ENCODE measurements around the gene CPSF3. TPM values are rescaled to one million over a fixed set of nuclear protein-coding genes. Genes with fewer than 3 reads are reported as not detected.

CPSF3 gene
- total RNA-seq, 1 experiment from 2014 or later = 95.5 TPM

GRCh38 chr2:9440058-9440727 is 16.7 kb downstream of the CPSF3 start:
- Histone ChIP-seq H2BK15ac (ENCODE audit: low read depth, low read length) (no peak overlapping the region), H3K4me2 (ENCODE audit: insufficient read depth, insufficient read length, low read length) (no peak overlapping the region), H3T11ph (ENCODE audit: low read length) (no peak overlapping the region), H4K20me1 (ENCODE audit: control insufficient read depth, insufficient read depth, insufficient read length) (no peaks in the 10 kb centered on the region), H4K91ac (ENCODE audit: insufficient read length, low read depth, low read length) (no peak overlapping the region), H3K79me1 (ENCODE audit: insufficient read depth, low read depth, low read length, poor library complexity, severe bottlenecking) (no peaks in the 10 kb centered on the region), H3K9me3 (ENCODE audit: control insufficient read depth, low read depth, low read length) (no peaks in the 10 kb centered on the region), H3K23ac (ENCODE audit: insufficient read length, low read depth, low read length) (no peak overlapping the region), H3K23me2 (ENCODE audit: insufficient read length, low read depth, low read length, poor library complexity, severe bottlenecking) (no peaks in the 10 kb centered on the region), H3K4me1 (ENCODE audit: insufficient read depth, low read length) (no peaks in the 10 kb centered on the region), H4K5ac (ENCODE audit: insufficient read length, low read depth, low read length) (no peak overlapping the region), H3K9ac (ENCODE audit: extremely low read depth, insufficient read length, low read length) (no peak overlapping the region), H2BK12ac (ENCODE audit: insufficient read length, low read depth, low read length) (no peak overlapping the region), H3K27me3 (ENCODE audit: insufficient read depth, low read length) (no peaks in the 10 kb centered on the region), H3K14ac (ENCODE audit: insufficient read depth, low read length) (no peak overlapping the region), H3K56ac (ENCODE audit: insufficient read length, low read depth, low read length) (no peak overlapping the region), H4K8ac (replicated peaks; ENCODE audit: insufficient read length, low read depth, low read length) (no peak overlapping the region), H2AK5ac (ENCODE audit: insufficient read length, low read length) (no peak overlapping the region), H3K79me2 (ENCODE audit: insufficient read depth, low read length) (no peaks in the 10 kb centered on the region), H3K4ac (ENCODE audit: low read depth, low read length) (no peak overlapping the region), H2AFZ (ENCODE audit: low read length) (no peak overlapping the region), H2BK120ac (ENCODE audit: low read depth, low read length, poor library complexity, severe bottlenecking) (no peak overlapping the region), H2BK20ac (ENCODE audit: low read depth, low read length, poor library complexity, severe bottlenecking) (no peak overlapping the region), H3K18ac (ENCODE audit: insufficient read length, low read depth, low read length) (no peak overlapping the region), H2BK5ac (ENCODE audit: insufficient read length, low read length) (no peak overlapping the region), H3K27ac (ENCODE audit: insufficient read length, low read depth, low read length) (no peak overlapping the region)
- no CpG with 5 or more reads among the region's 1 CpG for WGBS (ENCODE audit: extremely low coverage, insufficient read length, low lambda C conversion rate)
- Mint-ChIP-seq H3K4me3 (no peak overlapping the region), H3K9me3 (no peaks in the 10 kb centered on the region), H3K27me3 (ENCODE audit: low read depth) (no peaks in the 10 kb centered on the region), H3K27ac (no peak overlapping the region), H3K36me3 (ENCODE audit: insufficient read depth in 1 of 3, low read depth in 3 of 3) (peaks cover 35 to 72% (median 68%) of the 10 kb centered on the region in 3 experiments; a peak in 6 of 7 replicates), H3K4me1 (no peaks in the 10 kb centered on the region)
- no peak for TF ChIP-seq CTCF (conservative IDR thresholded peaks at IDR 0.05)
- DNase-seq = no peak
